HCT116 (cell line): Measurements from ENCODE around the gene TRIM27. TPM values are rescaled to one million over a fixed set of nuclear protein-coding genes. Genes with fewer than 3 reads are reported as not detected.

ENCODE experiments used
- ATAC-seq: fragments of 200-7000 bp; cut with Tn5 transposase; 2 replicates; pipeline ENCODE4 v1.9.1; 2020; ENCODE audit warnings: mild to moderate bottlenecking, moderate library complexity
- BruUV-seq: library from RNA; stranded (reverse); fragments of 400-500 nt; replicated peaks from 2 replicates; lab custom pipeline; 2021; lab: Mats Ljungman, UMichigan
- CTCF ChIA-PET: fragments of 300-600 bp; sonication (Branson Sonifier 250); formaldehyde crosslinking; loops from one replicate; lab custom pipeline; 2021; ENCODE audit warnings: antibody characterized with exemption; lab: Charles Lee
- POLR2A ChIA-PET: fragments of 300-600, 350-600 bp; sonication (Branson Sonifier 250); formaldehyde crosslinking; loops from one replicate; lab custom pipeline; 2021; ENCODE audit warnings: antibody characterized with exemption; lab: Charles Lee
- RAD21 ChIA-PET, 2 experiments: fragments of 300-600 bp; sonication (Branson Sonifier 250); formaldehyde crosslinking; loops; one replicate each; lab custom pipeline; 2023; ENCODE audit warnings: low total read pairs in 2 of 2; ENCODE audit not compliant: uncharacterized antibody in 2 of 2, unreplicated experiment in 2 of 2, low non-redundant PET in 1 of 2; lab: Charles Lee
- DNase-seq: peaks from one replicate; pipeline ENCODE4 v3.0.0-alpha.2; 2010; ENCODE audit warnings: low read depth, low spot score
- H2AFZ ChIP-seq: fragments of 200-600 bp; shearing (Covaris generic), sonication (generic); 2 replicates; pipeline ENCODE4 v1.6.1; 2017; ENCODE audit warnings: low read depth, mixed run types, mixed read lengths, antibody characterized with exemption, low read length; ENCODE audit not compliant: poor library complexity, severe bottlenecking
- H3K27ac ChIP-seq: 2 replicates; pipeline ENCODE4 v1.5.1; 2012; ENCODE audit warnings: low read depth, low read length
- H3K27me3 ChIP-seq: fragments of 200-600 bp; sonication (generic); 2 replicates; pipeline ENCODE4 v1.6.1; 2016; ENCODE audit warnings: mixed run types, low read length, mixed read lengths; ENCODE audit not compliant: insufficient read depth
- H3K36me3 ChIP-seq, 2 experiments: fragments of 200-500 bp in 1 of 2; fragments of 200-600 bp in 1 of 2; sonication (Bioruptor generic) in 1 of 2; sonication (generic) in 1 of 2; 2 replicates each; pipeline versions ENCODE4 v1.5.1 to v1.6.1; 2014 to 2016; ENCODE audit warnings: low read length in 2 of 2, inconsistent platforms in 1 of 2, mixed read lengths in 1 of 2, mixed run types in 1 of 2; ENCODE audit not compliant: insufficient read depth in 2 of 2, control insufficient read depth in 1 of 2
- H3K4me1 ChIP-seq, 2 experiments: fragments of 200-600 bp in 1 of 2; sonication (generic) in 1 of 2; 2 replicates each; pipeline versions ENCODE4 v1.5.1 to v1.6.1; 2012 to 2017; ENCODE audit warnings: low read length in 2 of 2, inconsistent platforms in 1 of 2, mild to moderate bottlenecking in 1 of 2, mixed read lengths in 1 of 2, mixed run types in 1 of 2, moderate library complexity in 1 of 2; ENCODE audit not compliant: insufficient read depth in 2 of 2, control insufficient read depth in 1 of 2
- H3K4me2 ChIP-seq: fragments of 200-600 bp; sonication (generic); 2 replicates; pipeline ENCODE4 v1.6.1; 2017; ENCODE audit warnings: mixed run types, low read length, mixed read lengths
- H3K4me3 ChIP-seq, 2 experiments: fragments of 200-600 bp in 1 of 2; sonication (generic) in 1 of 2; replicated peaks in 1 of 2; 2 replicates each; pipeline ENCODE4 v1.5.1; 2011 to 2016; ENCODE audit warnings: low read length in 2 of 2, control low read depth in 1 of 2, low read depth in 1 of 2, mild to moderate bottlenecking in 1 of 2, mixed read lengths in 1 of 2, mixed run types in 1 of 2
- H3K79me2 ChIP-seq: fragments of 200-600 bp; sonication (generic); 2 replicates; pipeline ENCODE4 v1.6.1; 2017; ENCODE audit warnings: mild to moderate bottlenecking, mixed run types, low read length, moderate library complexity, mixed read lengths; ENCODE audit not compliant: insufficient read depth
- H3K9ac ChIP-seq: fragments of 200-600 bp; sonication (generic); 2 replicates; pipeline ENCODE4 v1.6.1; 2016; ENCODE audit warnings: low read length, mixed read lengths
- H3K9me2 ChIP-seq: fragments of 200-600 bp; sonication (generic), shearing (Covaris generic); 2 replicates; pipeline ENCODE4 v1.6.1; 2017; ENCODE audit warnings: mixed run types, mild to moderate bottlenecking, moderate library complexity; ENCODE audit not compliant: insufficient read depth
- H3K9me3 ChIP-seq, 2 experiments: fragments of 200-500 bp in 1 of 2; fragments of 200-600 bp in 1 of 2; sonication (Bioruptor generic) in 1 of 2; sonication (generic) in 1 of 2; 2 replicates each; pipeline ENCODE4 v1.6.1; 2014 to 2017; ENCODE audit warnings: low read length in 2 of 2, mixed read lengths in 2 of 2, inconsistent platforms in 1 of 2, low read depth in 1 of 2, mild to moderate bottlenecking in 1 of 2, mixed run types in 1 of 2, moderate library complexity in 1 of 2; ENCODE audit not compliant: control insufficient read depth in 1 of 2, insufficient read depth in 1 of 2
- H4K20me1 ChIP-seq: fragments of 200-600 bp; sonication (generic), shearing (Covaris generic); 2 replicates; pipeline ENCODE4 v1.6.1; 2017; ENCODE audit warnings: mixed run types, mild to moderate bottlenecking, moderate library complexity; ENCODE audit not compliant: insufficient read depth
- CEBPB ChIP-seq: IDR thresholded peaks from 2 replicates; pipeline ENCODE4 v1.6.1; 2012; ENCODE audit warnings: low read depth
- EGR1 ChIP-seq: IDR thresholded peaks from 2 replicates; pipeline ENCODE4 v1.6.1; 2012; ENCODE audit warnings: low read depth
- ELF1 ChIP-seq: IDR thresholded peaks from 2 replicates; pipeline ENCODE4 v1.6.1; 2012; ENCODE audit warnings: low read depth, borderline replicate concordance
- MAX ChIP-seq: IDR thresholded peaks from 2 replicates; pipeline ENCODE4 v1.6.1; 2012
- RAD21 ChIP-seq: IDR thresholded peaks from 2 replicates; pipeline ENCODE4 v1.6.1; 2012; ENCODE audit warnings: low read depth, mild to moderate bottlenecking
- REST ChIP-seq: IDR thresholded peaks from 2 replicates; pipeline ENCODE4 v1.6.1; 2012; ENCODE audit warnings: low read depth
- SP1 ChIP-seq: IDR thresholded peaks from 2 replicates; pipeline ENCODE4 v1.6.1; 2012; ENCODE audit warnings: low read depth
- SRF ChIP-seq: IDR thresholded peaks from 2 replicates; pipeline ENCODE4 v1.6.1; 2012; ENCODE audit warnings: low read depth
- ZFX ChIP-seq: fragments of 450-650 bp; IDR thresholded peaks from 2 replicates; pipeline ENCODE4 v1.6.1; 2017
- intact Hi-C: fragments of 100-400 bp; cut with micrococcal nuclease; formaldehyde crosslinking; loops from 2 replicates; pipeline ENCODE4 v1.10.0; 2022
- total RNA-seq: library from RNA; stranded (reverse); gene quantifications from one replicate; pipeline ENCODE4 v1.2.1, GENCODE V29; 2021; ENCODE audit not compliant: unreplicated experiment

TRIM27 gene
- total RNA-seq, 1 experiment from 2014 or later: 62.5 TPM

- ATAC-seq (no peak), DNase-seq (no peak)
- no peak for TF ChIP-seq SRF
- no peak for TF ChIP-seq SP1
- TF ChIP-seq EGR1: no peak
- no peak for TF ChIP-seq REST
- TF ChIP-seq ZFX: no peak
- H3K9ac ChIP-seq: no peak overlapping the region
- H3K36me3 ChIP-seq: peaks cover 54 to 64% of the 10 kb centered on the region in 2 experiments
- no peak overlapping the region for H3K4me3 ChIP-seq
- no peak overlapping the region for H3K4me2 ChIP-seq
- H3K9me2 ChIP-seq: no peaks in the 10 kb centered on the region
- peaks cover 2 to 3% of the 10 kb centered on the region in 2 experiments; a peak in 3 of 4 replicates for H3K4me1 ChIP-seq
- CTCF ChIA-PET: no interaction called here
- intact Hi-C loops: no loop called here
- no peaks in the 10 kb centered on the region for H3K27me3 ChIP-seq
- H3K27ac ChIP-seq: no peak overlapping the region
- POLR2A ChIA-PET: no interaction called here
- H3K79me2 ChIP-seq: peaks cover 11% of the 10 kb centered on the region; the same call in 1 of the 2 replicates
- no TSS peak for BruUV-seq
- H4K20me1 ChIP-seq: no peaks in the 10 kb centered on the region
- no peaks in the 10 kb centered on the region for H3K9me3 ChIP-seq
- H2AFZ ChIP-seq: no peak overlapping the region
- RAD21 ChIA-PET: no interaction called here
Measured at GRCh38 chr6:28903686-28904085, 20.1 kb downstream of the TRIM27 start.

- Histone ChIP-seq H3K4me1 (peaks cover 8 to 17% of the 10 kb centered on the region in 2 experiments; a peak in 3 of 4 replicates), H3K9me3 (no peaks in the 10 kb centered on the region), H3K79me2 (peaks cover 9% of the 10 kb centered on the region; the same call in 1 of the 2 replicates), H4K20me1 (no peaks in the 10 kb centered on the region), H3K4me2 (no peak overlapping the region), H3K36me3 (peaks cover 39 to 46% of the 10 kb centered on the region in 2 experiments), H3K27me3 (no peaks in the 10 kb centered on the region), H3K27ac (no peak overlapping the region), H3K9me2 (no peaks in the 10 kb centered on the region), H3K4me3 (no peak overlapping the region), H3K9ac (no peak overlapping the region), H2AFZ (no peak overlapping the region)
- RAD21 ChIA-PET: no interaction called here
- intact Hi-C loops: no loop called here
- CTCF ChIA-PET: no interaction called here
- DNase-seq (no peak), ATAC-seq (no peak)
- BruUV-seq: no TSS peak
- TF ChIP-seq EGR1 (no peak), RAD21 (no peak), MAX (no peak), ELF1 (no peak), CEBPB (no peak)
- POLR2A ChIA-PET: no interaction called here
Measured at GRCh38 chr6:28901831-28902230, 22.0 kb downstream of the TRIM27 start.
